Measurements from ENCODE around the gene DEFB112.

Gene DEFB112

GRCh38 chr6:50003139-50003538 lies 46.6 kb downstream of the DEFB112 start:
- H3K4me3 ChIP-seq (ENCODE audit: low read depth, low read length) = no peak overlapping the region
- TF ChIP-seq CTCF (IDR thresholded peaks at IDR 0.05; ENCODE audit: low read depth, low read length) = no peak

GRCh38 chr6:49995278-49995677 lies 54.5 kb downstream of the DEFB112 start:
- TF ChIP-seq CTCF (IDR thresholded peaks at IDR 0.05; ENCODE audit: low read depth, low read length) = no peak

More at GRCh38 chr6:49995278-49995677, 54.5 kb downstream of the DEFB112 start:
- no peak overlapping the region for H3K4me3 ChIP-seq (ENCODE audit: low read depth, low read length)
